ENCODE results near the gene CACUL1. TPM values are rescaled to one million over a fixed set of nuclear protein-coding genes. Genes with fewer than 3 reads are reported as not detected.

Gene CACUL1
- total RNA-seq, 1 experiment from 2014 or later, result 67.5 TPM

DNA sequence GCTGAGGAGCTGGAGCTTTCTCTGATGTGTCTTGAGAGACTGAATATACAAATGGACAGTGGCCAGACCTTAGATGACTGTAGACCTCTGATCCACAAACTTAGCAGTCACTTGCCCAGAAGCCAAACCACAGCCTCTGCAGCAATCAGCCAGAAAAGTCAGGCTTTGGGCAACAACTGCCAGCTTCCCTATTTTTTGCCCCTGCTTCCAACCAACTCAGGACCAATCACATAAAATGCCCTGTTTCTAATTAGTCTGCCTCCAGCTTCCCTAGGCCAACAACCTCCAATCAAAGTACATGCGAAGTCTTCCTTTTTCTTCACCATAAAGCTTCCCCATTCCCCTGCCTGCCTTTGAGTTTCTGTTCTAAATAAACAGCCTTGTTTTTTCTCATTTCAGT lies 37.8 kb upstream of the CACUL1 start:
- ChIA-PET CTCF (interaction anchor here (2.4 kb wide), 1 partner anchor 11 kb away, joined by 12 read pairs; no protein-coding TSS in a partner anchor), POLR2A (no interaction called here), RAD21 (ENCODE audit: low non-redundant PET in 1 of 2, low total read pairs in 2 of 2, uncharacterized antibody in 2 of 2, unreplicated experiment in 2 of 2) (no interaction called here)
- H3K4me3 ChIP-seq (replicated peaks in 1 of 2; ENCODE audit: low read depth in 1 of 2, low read length in 2 of 2), result no peak overlapping the region
- no peak overlapping the region for H3K9ac ChIP-seq (ENCODE audit: low read length)
- H3K27ac ChIP-seq (ENCODE audit: low read depth, low read length), result no peak overlapping the region
- H3K36me3 ChIP-seq (ENCODE audit: control insufficient read depth in 1 of 2, insufficient read depth in 2 of 2, low read length in 2 of 2), result no peaks in the 10 kb centered on the region
- TF ChIP-seq, protein P1, sequence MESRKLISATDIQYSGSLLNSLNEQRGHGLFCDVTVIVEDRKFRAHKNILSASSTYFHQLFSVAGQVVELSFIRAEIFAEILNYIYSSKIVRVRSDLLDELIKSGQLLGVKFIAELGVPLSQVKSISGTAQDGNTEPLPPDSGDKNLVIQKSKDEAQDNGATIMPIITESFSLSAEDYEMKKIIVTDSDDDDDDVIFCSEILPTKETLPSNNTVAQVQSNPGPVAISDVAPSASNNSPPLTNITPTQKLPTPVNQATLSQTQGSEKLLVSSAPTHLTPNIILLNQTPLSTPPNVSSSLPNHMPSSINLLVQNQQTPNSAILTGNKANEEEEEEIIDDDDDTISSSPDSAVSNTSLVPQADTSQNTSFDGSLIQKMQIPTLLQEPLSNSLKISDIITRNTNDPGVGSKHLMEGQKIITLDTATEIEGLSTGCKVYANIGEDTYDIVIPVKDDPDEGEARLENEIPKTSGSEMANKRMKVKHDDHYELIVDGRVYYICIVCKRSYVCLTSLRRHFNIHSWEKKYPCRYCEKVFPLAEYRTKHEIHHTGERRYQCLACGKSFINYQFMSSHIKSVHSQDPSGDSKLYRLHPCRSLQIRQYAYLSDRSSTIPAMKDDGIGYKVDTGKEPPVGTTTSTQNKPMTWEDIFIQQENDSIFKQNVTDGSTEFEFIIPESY (IDR thresholded peaks at IDR 0.05; ENCODE audit: extremely low read depth, insufficient replicate concordance, low read length), result no peak
- TF ChIP-seq EZH2 (IDR thresholded peaks at IDR 0.05) (no peak), POLR2AphosphoS5 (IDR thresholded peaks at IDR 0.05; ENCODE audit: low read depth, low read length) (no peak), ATF3 (IDR thresholded peaks at IDR 0.05) (no peak), ELF1 (IDR thresholded peaks at IDR 0.05; ENCODE audit: borderline replicate concordance, low read depth) (no peak), SP1 (IDR thresholded peaks at IDR 0.05; ENCODE audit: low read depth) (no peak), ZFX (IDR thresholded peaks at IDR 0.05) (no peak), EZH2phosphoT487 (IDR thresholded peaks at IDR 0.05; ENCODE audit: borderline replicate concordance) (no peak), SIN3A (IDR thresholded peaks at IDR 0.05; ENCODE audit: low read depth) (no peak), EGR1 (IDR thresholded peaks at IDR 0.05; ENCODE audit: low read depth) (no peak), CBX3 (IDR thresholded peaks at IDR 0.05; ENCODE audit: low read depth) (no peak), ZNF274 (IDR thresholded peaks at IDR 0.05; ENCODE audit: low read depth, low read length) (no peak), FOSL1 (IDR thresholded peaks at IDR 0.05; ENCODE audit: low read depth) (no peak), TCF7L2 (IDR thresholded peaks at IDR 0.05; ENCODE audit: borderline replicate concordance, extremely low read depth, insufficient read depth, insufficient read length) (no peak), YY1 (IDR thresholded peaks at IDR 0.05; ENCODE audit: extremely low read depth, insufficient replicate concordance, low read depth, low read length) (no peak), CEBPB (IDR thresholded peaks at IDR 0.05; ENCODE audit: low read depth) (no peak)
- H3K9me2 ChIP-seq (ENCODE audit: insufficient read depth), result no peaks in the 10 kb centered on the region
- intact Hi-C loops (cut with micrococcal nuclease), result no loop called here
- no TSS peak for BruUV-seq (replicated peaks)
- no peaks in the 10 kb centered on the region for H3K9me3 ChIP-seq (ENCODE audit: control insufficient read depth in 1 of 2, insufficient read depth in 1 of 2, low read depth in 1 of 2, low read length in 2 of 2)
- H3K27me3 ChIP-seq (ENCODE audit: insufficient read depth, low read length), result peaks cover 4% of the 10 kb centered on the region; the same call in 1 of the 2 replicates
- H3K4me1 ChIP-seq (ENCODE audit: control insufficient read depth in 1 of 2, insufficient read depth in 2 of 2, low read length in 2 of 2), result no peaks in the 10 kb centered on the region; a peak in 1 of 4 replicates
- DNase-seq (ENCODE audit: low read depth, low spot score) (no peak), ATAC-seq (no peak)
- H2AFZ ChIP-seq (ENCODE audit: low read depth, low read length, poor library complexity, severe bottlenecking), result no peak overlapping the region
- no peaks in the 10 kb centered on the region for H4K20me1 ChIP-seq (ENCODE audit: insufficient read depth)
- no peak overlapping the region for H3K4me2 ChIP-seq (ENCODE audit: low read length)
- H3K79me2 ChIP-seq (ENCODE audit: insufficient read depth, low read length), result no peaks in the 10 kb centered on the region

Measured in HCT116 (cell line).